Glutamatergic neuron (in vitro differentiated cells): ENCODE data around the gene SLC27A2. TPM values are rescaled to one million over a fixed set of nuclear protein-coding genes. Genes with fewer than 3 reads are reported as not detected.

Source experiments
- DNase-seq: peaks from one replicate; pipeline ENCODE4 v3.0.0; 2022
- H3K27ac Mint-ChIP-seq: one replicate; pipeline ENCODE4 v1.8.0; 2020; ENCODE audit warnings: mild to moderate bottlenecking, mixed read lengths, inconsistent platforms; ENCODE audit not compliant: unreplicated experiment
- H3K27me3 Mint-ChIP-seq: one replicate; pipeline ENCODE4 v1.8.0; 2020; ENCODE audit warnings: mild to moderate bottlenecking, moderate library complexity, mixed read lengths, inconsistent platforms; ENCODE audit not compliant: unreplicated experiment
- H3K36me3 Mint-ChIP-seq: one replicate; pipeline ENCODE4 v1.8.0; 2020; ENCODE audit warnings: mild to moderate bottlenecking, mixed read lengths, inconsistent platforms; ENCODE audit not compliant: unreplicated experiment
- H3K4me1 Mint-ChIP-seq: one replicate; pipeline ENCODE4 v1.8.0; 2020; ENCODE audit warnings: mild to moderate bottlenecking, low read depth, mixed read lengths, inconsistent platforms; ENCODE audit not compliant: unreplicated experiment
- H3K4me3 Mint-ChIP-seq: one replicate; pipeline ENCODE4 v1.8.0; 2020; ENCODE audit warnings: mild to moderate bottlenecking, mixed read lengths, inconsistent platforms; ENCODE audit not compliant: unreplicated experiment
- H3K9me3 Mint-ChIP-seq: one replicate; pipeline ENCODE4 v1.8.0; 2020; ENCODE audit warnings: mild to moderate bottlenecking, moderate library complexity, mixed read lengths, inconsistent platforms; ENCODE audit not compliant: unreplicated experiment
- total RNA-seq: library from RNA; stranded (reverse); fragmentation: NEBNext Ultra II Directional; extraction: Animal tissue kit (Norgen Biotek cat#: 25700); gene quantifications from one replicate; pipeline ENCODE4 v1.2.1, GENCODE V29; 2021; ENCODE audit not compliant: unreplicated experiment
- TF ChIP-seq, protein P1 (sequence below): fragments of 200-600 bp; sonication (generic); IDR thresholded peaks from one replicate; pipeline ENCODE4 v1.5.0; 2021; ENCODE audit not compliant: partially characterized antibody, unreplicated experiment

The SLC27A2 gene
- total RNA-seq, 1 donor from 2014 or later: not detected

DNA sequence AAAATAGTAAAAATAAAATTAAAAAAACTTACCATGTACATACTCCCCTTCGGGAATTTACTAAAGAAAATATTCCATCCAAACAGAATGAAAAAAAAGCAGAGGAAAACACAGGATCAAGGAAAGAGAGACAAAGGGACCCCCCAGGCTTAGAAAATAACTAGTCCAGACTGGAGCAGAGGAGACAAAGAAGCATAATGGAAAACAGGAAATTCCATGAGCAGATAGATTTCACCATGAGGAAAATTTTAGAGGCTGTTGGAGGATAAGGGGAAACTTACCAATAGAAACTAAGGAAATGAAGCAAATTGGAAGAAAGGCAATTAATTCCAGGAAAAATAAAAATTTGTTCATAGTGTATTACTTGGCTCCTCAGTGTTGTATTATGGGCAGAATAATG is 36.7 kb downstream of the SLC27A2 start:
- H3K27ac Mint-ChIP-seq: no peak overlapping the region
- peaks cover 1% of the 10 kb centered on the region for H3K4me1 Mint-ChIP-seq

DNA sequence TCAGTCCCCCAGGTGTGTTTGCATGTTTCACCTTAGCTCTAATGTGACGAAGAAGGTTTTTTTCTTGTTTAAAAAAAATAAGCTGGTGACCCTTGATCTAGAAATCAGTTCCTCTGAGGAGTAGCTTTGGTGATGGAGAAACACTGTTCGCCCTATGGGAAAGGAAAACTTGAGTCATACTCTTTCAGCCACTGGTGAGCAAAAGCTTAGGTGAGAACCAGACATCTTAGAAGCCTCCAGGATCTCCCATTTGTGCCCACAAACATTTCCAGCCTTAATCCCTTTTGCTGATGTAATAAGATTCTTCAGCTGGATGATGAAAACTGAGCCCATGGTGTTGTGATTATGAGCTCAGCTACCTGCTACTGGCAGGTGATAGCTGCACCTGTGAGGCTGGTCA is 37.8 kb downstream of the SLC27A2 start:
- Mint-ChIP-seq H3K27me3 (no peaks in the 10 kb centered on the region), H3K27ac (no peak overlapping the region)

More for the DNA sequence above, 36.7 kb downstream of the SLC27A2 start:
- H3K27me3 Mint-ChIP-seq: no peaks in the 10 kb centered on the region
- H3K9me3 Mint-ChIP-seq: no peaks in the 10 kb centered on the region
- H3K36me3 Mint-ChIP-seq: no peaks in the 10 kb centered on the region
- TF ChIP-seq, protein P1, sequence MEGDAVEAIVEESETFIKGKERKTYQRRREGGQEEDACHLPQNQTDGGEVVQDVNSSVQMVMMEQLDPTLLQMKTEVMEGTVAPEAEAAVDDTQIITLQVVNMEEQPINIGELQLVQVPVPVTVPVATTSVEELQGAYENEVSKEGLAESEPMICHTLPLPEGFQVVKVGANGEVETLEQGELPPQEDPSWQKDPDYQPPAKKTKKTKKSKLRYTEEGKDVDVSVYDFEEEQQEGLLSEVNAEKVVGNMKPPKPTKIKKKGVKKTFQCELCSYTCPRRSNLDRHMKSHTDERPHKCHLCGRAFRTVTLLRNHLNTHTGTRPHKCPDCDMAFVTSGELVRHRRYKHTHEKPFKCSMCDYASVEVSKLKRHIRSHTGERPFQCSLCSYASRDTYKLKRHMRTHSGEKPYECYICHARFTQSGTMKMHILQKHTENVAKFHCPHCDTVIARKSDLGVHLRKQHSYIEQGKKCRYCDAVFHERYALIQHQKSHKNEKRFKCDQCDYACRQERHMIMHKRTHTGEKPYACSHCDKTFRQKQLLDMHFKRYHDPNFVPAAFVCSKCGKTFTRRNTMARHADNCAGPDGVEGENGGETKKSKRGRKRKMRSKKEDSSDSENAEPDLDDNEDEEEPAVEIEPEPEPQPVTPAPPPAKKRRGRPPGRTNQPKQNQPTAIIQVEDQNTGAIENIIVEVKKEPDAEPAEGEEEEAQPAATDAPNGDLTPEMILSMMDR: no peak
- no peak overlapping the region for H3K4me3 Mint-ChIP-seq
- no peak for DNase-seq

DNA sequence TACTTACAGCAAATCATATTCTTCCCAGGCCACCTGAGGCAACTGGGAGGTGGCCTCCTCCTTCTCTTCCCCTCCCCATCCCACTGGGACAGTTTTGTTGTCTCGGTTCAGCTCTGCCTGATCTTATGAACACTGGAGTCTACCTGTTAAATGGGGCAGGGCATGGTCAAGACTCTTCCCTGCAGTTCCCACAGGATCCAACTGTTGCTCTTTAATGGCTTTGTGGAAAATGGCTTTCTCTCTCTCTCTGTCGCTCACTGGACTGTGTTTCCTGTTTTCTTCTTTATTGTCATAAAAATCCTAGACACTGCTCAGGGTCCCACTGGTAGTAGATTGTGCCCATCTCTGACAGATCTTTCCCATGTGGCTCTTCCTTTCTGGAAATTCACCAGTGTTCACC is 40.2 kb downstream of the SLC27A2 start:
- Mint-ChIP-seq H3K9me3 (no peaks in the 10 kb centered on the region), H3K4me1 (peaks cover 1% of the 10 kb centered on the region), H3K27ac (no peak overlapping the region), H3K27me3 (no peaks in the 10 kb centered on the region), H3K4me3 (no peak overlapping the region), H3K36me3 (no peaks in the 10 kb centered on the region)
- TF ChIP-seq, protein P1: no peak
- no peak for DNase-seq

More for the DNA sequence above, 37.8 kb downstream of the SLC27A2 start:
- Mint-ChIP-seq H3K4me3 (no peak overlapping the region), H3K4me1 (peaks cover 1% of the 10 kb centered on the region), H3K36me3 (no peaks in the 10 kb centered on the region), H3K9me3 (no peaks in the 10 kb centered on the region)
- DNase-seq: no peak
- TF ChIP-seq, protein P1: no peak

- DNase-seq: no peak
- no peaks in the 10 kb centered on the region for H3K9me3 Mint-ChIP-seq
- peaks cover 1% of the 10 kb centered on the region for H3K4me1 Mint-ChIP-seq
- H3K27ac Mint-ChIP-seq: no peak overlapping the region
- TF ChIP-seq, protein P1: no peak
- no peak overlapping the region for H3K4me3 Mint-ChIP-seq
- H3K36me3 Mint-ChIP-seq: no peaks in the 10 kb centered on the region
- no peaks in the 10 kb centered on the region for H3K27me3 Mint-ChIP-seq
Measured at GRCh38 chr15:50224606-50225005, 42.6 kb downstream of the SLC27A2 start.

- TF ChIP-seq, protein P1: no peak
- no peak overlapping the region for H3K4me3 Mint-ChIP-seq
- H3K36me3 Mint-ChIP-seq: no peaks in the 10 kb centered on the region
- DNase-seq: no peak
- no peaks in the 10 kb centered on the region for H3K9me3 Mint-ChIP-seq
- H3K4me1 Mint-ChIP-seq: peaks cover 1% of the 10 kb centered on the region
- H3K27ac Mint-ChIP-seq: no peak overlapping the region
- no peaks in the 10 kb centered on the region for H3K27me3 Mint-ChIP-seq
Measured at GRCh38 chr15:50225057-50225456, 43.1 kb downstream of the SLC27A2 start.
